PFSK-1 (cell line): ENCODE results near the gene ZCCHC8.

ENCODE experiments used
- FOXP2 ChIP-seq: optimal IDR thresholded peaks from 2 replicates; pipeline ENCODE3; 2011; ENCODE audit warnings: borderline replicate concordance, control low read depth, inconsistent platforms; ENCODE audit not compliant: insufficient read depth; ENCODE audit errors: extremely low read length, extremely low read depth
- POLR2AphosphoS5 ChIP-seq: IDR thresholded peaks from 2 replicates; pipeline ENCODE4 v1.6.1; 2012; ENCODE audit warnings: low read depth, mild to moderate bottlenecking, control low read depth, low read length, moderate library complexity
- REST ChIP-seq, 2 experiments: IDR thresholded peaks; 2 replicates each; pipeline versions ENCODE4 v1.6.1 to v1.8.0; 2011 to 2012; ENCODE audit warnings: low read depth in 2 of 2, low read length in 2 of 2, control low read depth in 1 of 2, inconsistent platforms in 1 of 2, mild to moderate bottlenecking in 1 of 2, moderate library complexity in 1 of 2; ENCODE audit not compliant: insufficient read depth in 1 of 2
- SIN3A ChIP-seq: IDR thresholded peaks from 2 replicates; pipeline ENCODE4 v1.6.1; 2012; ENCODE audit warnings: mild to moderate bottlenecking, low read length, moderate library complexity, borderline replicate concordance; ENCODE audit not compliant: insufficient read depth
- TAF1 ChIP-seq: IDR thresholded peaks from 2 replicates; pipeline ENCODE4 v1.6.1; 2012; ENCODE audit warnings: low read length, control low read depth, borderline replicate concordance; ENCODE audit not compliant: insufficient read depth

- TF ChIP-seq POLR2AphosphoS5, result no peak
- no peak for TF ChIP-seq SIN3A
- no peak for TF ChIP-seq TAF1
- TF ChIP-seq REST (IDR thresholded peaks at IDR 0.05; ENCODE audit: insufficient read depth in 1 of 2, low read depth in 2 of 2, low read length in 2 of 2), result no peak
- no peak for TF ChIP-seq FOXP2
These were observed 18.7 kb upstream of the ZCCHC8 start for GRCh38 chr12:122519418-122519817.
